Right ventricle myocardium inferior (tissue), 1 donor: ENCODE measurements around the gene SLC25A42. TPM values are rescaled to one million over a fixed set of nuclear protein-coding genes. Genes with fewer than 3 reads are reported as not detected.

Experiments
- ATAC-seq: fragments of 200-7000 bp; cut with Tn5 transposase; one replicate; pipeline ENCODE4 v1.9.1; 2020; ENCODE audit warnings: mild to moderate bottlenecking, moderate library complexity
- DNase-seq: peaks from one replicate; pipeline ENCODE4 v3.0.0; 2021; ENCODE audit errors: missing footprints
- intact Hi-C: fragments of 100-400 bp; cut with DNase I; formaldehyde crosslinking; loops from one replicate; pipeline ENCODE4 v1.11.0; 2022
- total RNA-seq: library from RNA; stranded (reverse); fragmentation: NEBNext Ultra II Directional; extraction: Animal tissue kit (Norgen Biotek cat#: 25700); gene quantifications from one replicate; pipeline ENCODE4 v1.2.1, GENCODE V29; 2021
- donor health status: DM: no; HTN: yes; CAD: no; lungs with severe emphysema.

SLC25A42 gene
- total RNA-seq, 1 donor from 2014 or later = 30.9 TPM

DNA sequence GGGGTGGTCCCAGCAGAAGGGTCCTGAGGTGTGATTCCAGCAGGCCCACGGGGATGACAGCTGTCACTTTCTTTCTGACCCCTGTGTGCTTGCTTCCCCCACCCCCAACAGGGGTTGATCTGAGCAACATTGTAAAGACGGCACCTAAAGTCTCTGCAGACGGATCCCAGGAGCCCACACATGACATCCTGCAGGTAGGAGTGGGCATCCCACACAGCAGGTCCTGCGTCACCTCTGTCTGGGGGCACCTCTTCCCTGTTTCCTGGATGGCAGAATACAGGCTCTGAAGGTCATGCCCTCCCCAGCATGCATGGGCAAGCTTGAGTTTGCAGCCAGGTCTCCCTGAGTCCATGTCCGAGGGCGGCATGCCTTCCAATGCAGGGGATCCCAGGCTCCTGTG is 19.9 kb upstream of the SLC25A42 start:
- ATAC-seq = no peak
- intact Hi-C loops = no loop called here
- DNase-seq = no peak

GRCh38 chr19:19049406-19049805 is 14.4 kb upstream of the SLC25A42 start:
- no peak for DNase-seq
- intact Hi-C loops = no loop called here
- ATAC-seq = no peak

- no peak for DNase-seq
- no peak for ATAC-seq
- intact Hi-C loops = no loop called here
These were observed 13.7 kb upstream of the SLC25A42 start for GRCh38 chr19:19050104-19050503.

DNA sequence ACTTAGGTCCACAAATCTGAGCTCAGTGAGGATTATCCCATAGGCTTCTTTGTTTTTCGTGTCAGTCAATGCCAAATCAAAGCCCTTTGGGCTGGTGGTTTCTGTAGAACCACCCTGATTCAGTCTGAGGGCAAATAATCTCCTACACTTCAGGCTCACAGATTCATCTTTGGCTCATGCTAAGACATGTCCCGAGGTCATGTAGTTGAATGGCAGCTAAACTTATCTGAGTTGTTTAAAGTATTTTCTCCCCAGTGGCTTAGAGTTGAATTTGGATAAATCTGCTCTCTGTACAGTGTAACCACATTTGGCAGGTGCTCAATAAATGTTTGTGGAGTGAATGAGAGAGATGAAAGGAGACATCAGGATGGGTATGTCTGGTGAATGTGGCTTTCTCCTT is 13.1 kb upstream of the SLC25A42 start:
- no peak for DNase-seq
- no peak for ATAC-seq
- intact Hi-C loops = no loop called here

- intact Hi-C loops = no loop called here
- DNase-seq (no peak), ATAC-seq (no peak)
These were observed 12.1 kb upstream of the SLC25A42 start for GRCh38 chr19:19051478-19052213.

- ATAC-seq (no peak), DNase-seq (no peak)
- intact Hi-C loops = loop anchor here (1.0 kb wide), 1 partner anchor 86 kb away; no protein-coding TSS in a partner anchor
These were observed 10.9 kb upstream of the SLC25A42 start for GRCh38 chr19:19052921-19053320.

GRCh38 chr19:19053508-19054314 is 10.1 kb upstream of the SLC25A42 start:
- no peak for DNase-seq
- ATAC-seq = peak; percentile 64
- intact Hi-C loops = loop anchor here (1.0 kb wide), 1 partner anchor 86 kb away; no protein-coding TSS in a partner anchor

GRCh38 chr19:19054315-19054938 is 9.4 kb upstream of the SLC25A42 start:
- ATAC-seq = no peak

GRCh38 chr19:19054939-19055440 is 8.8 kb upstream of the SLC25A42 start:
- intact Hi-C loops = no loop called here
- no peak for DNase-seq
- ATAC-seq = no peak

More at GRCh38 chr19:19054315-19054938, 9.4 kb upstream of the SLC25A42 start:
- no peak for DNase-seq
- intact Hi-C loops = no loop called here

DNA sequence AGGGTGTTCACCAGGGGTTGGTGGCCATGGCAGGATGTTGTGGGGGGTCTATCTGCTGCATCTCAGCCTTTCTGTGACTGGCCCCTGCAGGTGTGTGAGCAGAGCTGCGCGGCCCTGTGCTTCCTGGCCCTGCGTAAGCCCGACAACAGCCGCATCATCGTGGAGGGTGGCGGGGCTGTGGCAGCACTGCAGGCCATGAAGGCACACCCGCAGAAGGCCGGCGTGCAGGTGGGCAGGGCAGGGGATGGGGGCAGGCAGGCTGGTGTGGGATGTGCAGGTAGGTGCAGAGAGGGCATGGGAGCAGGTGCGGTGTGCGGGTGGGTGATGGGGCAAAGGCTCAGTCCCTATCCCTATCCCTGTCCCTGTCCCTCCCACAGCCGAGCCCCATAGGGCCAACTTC is 8.1 kb upstream of the SLC25A42 start:
- DNase-seq = no peak
- intact Hi-C loops = no loop called here
- no peak for ATAC-seq

DNA sequence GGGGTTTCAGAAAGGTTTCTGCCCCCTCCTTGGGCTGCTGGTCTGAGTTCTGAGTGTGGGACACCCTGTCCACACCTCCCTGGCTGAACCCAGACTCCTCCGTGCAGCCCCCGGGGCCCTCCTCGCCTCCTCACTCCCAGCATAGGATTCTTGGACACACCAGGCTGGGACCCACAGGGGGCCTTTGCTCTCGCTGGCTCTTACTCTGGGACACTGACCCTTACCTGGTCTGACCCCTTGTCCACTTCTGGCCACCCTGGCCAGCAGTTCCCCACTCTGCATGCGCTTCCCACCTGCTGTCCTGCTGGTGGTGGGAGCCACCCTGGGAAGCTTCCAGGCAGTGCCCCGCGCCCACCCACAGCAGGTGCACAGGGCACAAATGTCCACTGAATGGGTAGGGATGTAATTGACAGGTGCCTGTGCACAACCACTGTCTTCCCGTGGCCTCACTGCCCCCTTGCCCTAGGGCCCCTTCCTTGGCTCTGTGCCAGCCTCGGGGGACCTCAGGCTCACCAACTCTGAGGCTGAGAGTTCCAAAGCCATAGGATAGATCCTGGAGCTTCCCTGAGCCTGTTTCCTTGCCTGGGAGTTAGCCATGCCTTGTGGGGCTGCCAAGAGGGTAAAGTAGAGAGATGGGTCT is 7.0 kb upstream of the SLC25A42 start:
- DNase-seq (no peak), ATAC-seq (no peak)
- intact Hi-C loops = no loop called here

DNA sequence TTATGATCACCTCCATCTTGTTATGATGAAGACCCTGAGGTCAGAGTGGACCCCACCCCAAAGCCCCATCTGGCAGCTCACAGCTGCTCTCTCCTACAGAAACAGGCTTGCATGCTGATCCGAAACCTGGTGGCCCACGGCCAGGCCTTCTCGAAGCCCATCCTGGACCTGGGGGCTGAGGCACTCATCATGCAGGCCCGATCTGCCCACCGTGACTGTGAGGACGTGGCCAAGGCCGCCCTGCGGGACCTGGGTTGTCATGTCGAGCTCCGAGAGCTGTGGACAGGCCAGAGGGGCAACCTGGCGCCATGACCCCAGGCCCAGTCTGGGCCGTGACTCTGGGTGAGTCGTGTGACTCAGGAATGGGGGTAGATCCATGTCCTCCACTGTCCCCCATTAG is 6.5 kb upstream of the SLC25A42 start:
- intact Hi-C loops = no loop called here
- ATAC-seq = no peak
- DNase-seq = no peak

GRCh38 chr19:19057720-19058119 is 6.1 kb upstream of the SLC25A42 start:
- intact Hi-C loops = no loop called here
- no peak for DNase-seq

GRCh38 chr19:19059018-19059836 is 4.6 kb upstream of the SLC25A42 start:
- DNase-seq (no peak), ATAC-seq (no peak)
- intact Hi-C loops = no loop called here

More at GRCh38 chr19:19057720-19058119, 6.1 kb upstream of the SLC25A42 start:
- no peak for ATAC-seq

GRCh38 chr19:19059837-19060611 is 3.8 kb upstream of the SLC25A42 start:
- DNase-seq (no peak), ATAC-seq (no peak)
- intact Hi-C loops = loop anchor here (10.0 kb wide), 1 partner anchor 265 kb away; the partner anchor contains the start of genes MAU2 and SUGP1

DNA sequence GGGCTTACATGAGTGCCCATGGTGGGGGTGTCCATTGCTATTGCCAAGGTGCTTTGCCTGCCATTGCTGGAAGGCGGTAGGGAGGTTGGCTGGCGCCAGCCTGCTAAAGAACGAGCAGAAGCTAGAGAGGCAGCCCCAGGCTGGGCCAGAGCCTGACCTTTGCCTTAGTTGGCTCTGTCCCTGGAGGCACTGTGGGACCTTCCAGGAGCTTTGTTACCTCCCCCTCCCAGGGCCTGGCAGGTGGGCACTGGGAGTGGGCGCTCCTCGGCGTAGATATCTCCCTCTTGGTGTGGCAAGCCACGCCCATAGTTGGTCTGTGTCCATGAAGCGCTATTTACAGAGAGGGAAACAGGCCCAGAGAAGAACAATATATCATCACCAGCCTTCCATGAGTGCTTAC is 2.3 kb upstream of the SLC25A42 start:
- intact Hi-C loops = loop anchor here (10.0 kb wide), 1 partner anchor 263 kb away; the partner anchor contains the start of genes MAU2 and SUGP1
- peak; percentile 8 for ATAC-seq
- DNase-seq = no peak
